ENCODE data around the gene GSG1L. TPM values are rescaled to one million over a fixed set of nuclear protein-coding genes. Genes with fewer than 3 reads are reported as not detected.

The GSG1L gene
- total RNA-seq, 3 donors from 2014 or later, result not detected

- no peaks in the 10 kb centered on the region for H3K4me1 ChIP-seq
- DNase-seq (ENCODE audit: low spot score in 2 of 2), result no peak
- TF ChIP-seq CTCF (IDR thresholded peaks at IDR 0.05) (no peak), POLR2AphosphoS5 (IDR thresholded peaks at IDR 0.05) (no peak), POLR2A (IDR thresholded peaks at IDR 0.05) (no peak)
- H3K27ac ChIP-seq, result no peak overlapping the region
- H3K4me3 ChIP-seq, result no peak overlapping the region
- no peaks in the 10 kb centered on the region for H3K36me3 ChIP-seq
- H3K9me3 ChIP-seq, result no peaks in the 10 kb centered on the region
- intact Hi-C loops (cut with DNase I; ENCODE audit: low total_unique reads), result no loop called here
- no peaks in the 10 kb centered on the region for H3K27me3 ChIP-seq
Observed at GRCh38 chr16:27843800-27844199, 219.7 kb downstream of the GSG1L start.

- intact Hi-C loops (cut with DNase I; ENCODE audit: low total_unique reads), result no loop called here
- Histone ChIP-seq H3K4me1 (no peaks in the 10 kb centered on the region), H3K36me3 (no peaks in the 10 kb centered on the region), H3K4me3 (no peak overlapping the region), H3K27me3 (no peaks in the 10 kb centered on the region), H3K9me3 (no peaks in the 10 kb centered on the region), H3K27ac (no peak overlapping the region)
- TF ChIP-seq CTCF (IDR thresholded peaks at IDR 0.05) (no peak), POLR2AphosphoS5 (IDR thresholded peaks at IDR 0.05) (no peak), POLR2A (IDR thresholded peaks at IDR 0.05) (no peak)
- peak in 1 of 2 donors; percentile 39 for DNase-seq (ENCODE audit: low spot score in 2 of 2)
Observed at GRCh38 chr16:27841911-27842310, 221.6 kb downstream of the GSG1L start.

- Histone ChIP-seq H3K36me3 (no peaks in the 10 kb centered on the region), H3K27me3 (no peaks in the 10 kb centered on the region), H3K9me3 (no peaks in the 10 kb centered on the region), H3K27ac (no peak overlapping the region), H3K4me3 (no peak overlapping the region), H3K4me1 (no peaks in the 10 kb centered on the region)
- DNase-seq (ENCODE audit: low spot score in 2 of 2), result peak in 1 of 2 donors; percentile 39
- intact Hi-C loops (cut with DNase I; ENCODE audit: low total_unique reads), result no loop called here
- TF ChIP-seq POLR2AphosphoS5 (IDR thresholded peaks at IDR 0.05), result no peak
- no peak for TF ChIP-seq CTCF (IDR thresholded peaks at IDR 0.05)
- no peak for TF ChIP-seq POLR2A (IDR thresholded peaks at IDR 0.05)
Observed at GRCh38 chr16:27841061-27841801, 222.3 kb downstream of the GSG1L start.

GRCh38 chr16:27840311-27841060 lies 223.0 kb downstream of the GSG1L start:
- Histone ChIP-seq H3K9me3 (no peaks in the 10 kb centered on the region), H3K4me1 (no peaks in the 10 kb centered on the region), H3K27me3 (no peaks in the 10 kb centered on the region), H3K27ac (no peak overlapping the region), H3K36me3 (no peaks in the 10 kb centered on the region), H3K4me3 (no peak overlapping the region)
- intact Hi-C loops (cut with DNase I; ENCODE audit: low total_unique reads), result no loop called here
- peak in 1 of 2 donors; percentile 43 for DNase-seq (ENCODE audit: low spot score in 2 of 2)
- TF ChIP-seq POLR2AphosphoS5 (IDR thresholded peaks at IDR 0.05) (no peak), CTCF (IDR thresholded peaks at IDR 0.05) (no peak), POLR2A (IDR thresholded peaks at IDR 0.05) (no peak)

- Histone ChIP-seq H3K4me1 (no peaks in the 10 kb centered on the region), H3K4me3 (no peak overlapping the region), H3K27me3 (no peaks in the 10 kb centered on the region), H3K9me3 (no peaks in the 10 kb centered on the region), H3K27ac (no peak overlapping the region), H3K36me3 (no peaks in the 10 kb centered on the region)
- peak in 1 of 2 donors; percentile 2 for DNase-seq (ENCODE audit: low spot score in 2 of 2)
- TF ChIP-seq POLR2A (IDR thresholded peaks at IDR 0.05), result no peak
- intact Hi-C loops (cut with DNase I; ENCODE audit: low total_unique reads), result no loop called here
Observed at GRCh38 chr16:27839419-27839818, 224.1 kb downstream of the GSG1L start.
